B cell (primary cell): ENCODE measurements around the gene KCNQ2. TPM values are rescaled to one million over a fixed set of nuclear protein-coding genes. Genes with fewer than 3 reads are reported as not detected.

Source experiments
- ATAC-seq: fragments of 200-7000 bp; cut with Tn5 transposase; one replicate; pipeline ENCODE4 v1.10.0; 2021; ENCODE audit warnings: low read depth, mild to moderate bottlenecking, moderate number of reproducible peaks, moderate library complexity
- CTCF ChIA-PET: fragments of 350-600 bp; sonication (Branson Sonifier 250); formaldehyde crosslinking; loops from one replicate; lab custom pipeline; 2021; ENCODE audit warnings: antibody characterized with exemption, inconsistent platforms; lab: Charles Lee
- POLR2A ChIA-PET: fragments of 350-600 bp; sonication (Branson Sonifier 250); formaldehyde crosslinking; loops from one replicate; lab custom pipeline; 2021; ENCODE audit warnings: antibody characterized with exemption; lab: Charles Lee
- DNase-seq: peaks from one replicate; pipeline ENCODE4 v3.0.0; 2013
- H2AFZ ChIP-seq: 2 replicates; pipeline ENCODE4 v1.6.1; 2012; ENCODE audit warnings: mild to moderate bottlenecking, low read depth, low read length; ENCODE audit not compliant: insufficient read depth, poor library complexity, severe bottlenecking
- H3K27ac ChIP-seq, 2 donors: 1 replicate in 1 of 2; 2 replicates in 1 of 2; pipeline ENCODE4 v1.5.1; 2012 to 2013; ENCODE audit warnings: low read length in 2 of 2, mild to moderate bottlenecking in 2 of 2, moderate library complexity in 1 of 2
- H3K27me3 ChIP-seq, 4 experiments: fragments of 200-600 bp in 1 of 4; sonication (generic) in 1 of 4; replicated peaks in 1 of 4; 1 replicate in 2 of 4; 2 replicates in 2 of 4; pipeline versions ENCODE4 v1.6.1 to v1.7.0; 2013 to 2016; ENCODE audit warnings: low read length in 3 of 4, mild to moderate bottlenecking in 2 of 4, mixed read lengths in 1 of 4, moderate library complexity in 1 of 4; ENCODE audit not compliant: insufficient read depth in 4 of 4, control insufficient read depth in 3 of 4; ENCODE audit errors: control extremely low read depth in 1 of 4
- H3K36me3 ChIP-seq, 2 experiments: replicated peaks in 1 of 2; 1 replicate in 1 of 2; 2 replicates in 1 of 2; pipeline versions ENCODE4 v1.6.1 to v1.7.1; 2013; ENCODE audit warnings: low read length in 1 of 2; ENCODE audit not compliant: insufficient read depth in 2 of 2, control insufficient read depth in 1 of 2; ENCODE audit errors: control extremely low read depth in 1 of 2, extremely low read depth in 1 of 2
- H3K4me1 ChIP-seq, 2 donors: fragments of 200-600 bp in 1 of 2; sonication (generic) in 1 of 2; 1 replicate in 1 of 2; 2 replicates in 1 of 2; pipeline versions ENCODE4 v1.5.1 to v1.6.1; 2013 to 2017; ENCODE audit warnings: low read length in 2 of 2; ENCODE audit not compliant: control insufficient read depth in 2 of 2, insufficient read depth in 2 of 2
- H3K4me2 ChIP-seq: replicated peaks from 2 replicates; pipeline ENCODE3; 2012; ENCODE audit warnings: mild to moderate bottlenecking, low read depth, low read length; ENCODE audit not compliant: poor library complexity, severe bottlenecking
- H3K4me3 ChIP-seq, 5 experiments: fragments of 200-600 bp in 1 of 5; sonication (generic) in 1 of 5; 1 replicate in 3 of 5; 2 replicates in 2 of 5; pipeline versions ENCODE4 v1.5.1 to v1.7.0; 2011 to 2016; ENCODE audit warnings: low read length in 4 of 5, mild to moderate bottlenecking in 4 of 5, low read depth in 2 of 5, control low read depth in 1 of 5, moderate library complexity in 1 of 5; ENCODE audit not compliant: insufficient read depth in 1 of 5; ENCODE audit errors: control extremely low read depth in 1 of 5, extremely low read depth in 1 of 5
- H3K79me2 ChIP-seq: fragments of 200-600 bp; sonication (generic); one replicate; pipeline ENCODE4 v1.6.0; 2016; ENCODE audit warnings: low read length; ENCODE audit not compliant: control insufficient read depth, insufficient read depth
- H3K9ac ChIP-seq: fragments of 200-600 bp; sonication (generic); 2 replicates; pipeline ENCODE4 v1.6.1; 2017; ENCODE audit warnings: mild to moderate bottlenecking, low read length, moderate library complexity
- H3K9me3 ChIP-seq, 3 donors: one replicate each; pipeline versions ENCODE4 v1.6.1 to v1.7.1; 2013; ENCODE audit warnings: low read length in 2 of 3; ENCODE audit not compliant: control insufficient read depth in 2 of 3, insufficient read depth in 1 of 3; ENCODE audit errors: control extremely low read depth in 1 of 3
- H4K20me1 ChIP-seq: 2 replicates; pipeline ENCODE4 v1.6.0; 2012; ENCODE audit warnings: mild to moderate bottlenecking, low read length; ENCODE audit not compliant: insufficient read depth, control insufficient read depth, poor library complexity, severe bottlenecking
- H3K27ac Mint-ChIP-seq: one replicate; pipeline ENCODE4 v1.8.0; 2021; ENCODE audit warnings: mixed read lengths
- H3K27me3 Mint-ChIP-seq: one replicate; pipeline ENCODE4 v1.8.0; 2021; ENCODE audit warnings: mixed read lengths
- H3K4me1 Mint-ChIP-seq: one replicate; pipeline ENCODE4 v1.8.0; 2021; ENCODE audit warnings: mixed read lengths
- H3K4me3 Mint-ChIP-seq: one replicate; pipeline ENCODE4 v1.8.0; 2021; ENCODE audit warnings: mixed read lengths
- H3K9me3 Mint-ChIP-seq: one replicate; pipeline ENCODE4 v1.8.0; 2022; ENCODE audit warnings: mixed read lengths; ENCODE audit not compliant: insufficient read depth
- EZH2 ChIP-seq: IDR thresholded peaks from 2 replicates; pipeline ENCODE4 v1.6.1; 2012; ENCODE audit warnings: borderline replicate concordance, low read depth, mild to moderate bottlenecking, moderate library complexity, low read length; ENCODE audit not compliant: insufficient read depth, poor library complexity, severe bottlenecking
- WGBS: methylation state at CpG from one replicate; pipeline ENCODE4 v1.1.5; 2013; ENCODE audit warnings: missing lambda C conversion rate; ENCODE audit not compliant: insufficient coverage; 5-methylcytosine and 5-hydroxymethylcytosine counted together
- intact Hi-C: fragments of 100-400 bp; cut with micrococcal nuclease; formaldehyde crosslinking; loops from one replicate; pipeline ENCODE4 v1.10.0; 2022
- polyA plus RNA-seq: library from polyadenylated mRNA; depleted of rRNA; stranded (reverse); fragments of >200 nt; gene quantifications from 2 replicates; pipeline ENCODE4 v1.2.3, GENCODE V29; 2012
- total RNA-seq, 2 donors: library from RNA; stranded (reverse); fragments of 120-200 nt in 1 of 2; gene quantifications; 1 replicate in 1 of 2; 2 replicates in 1 of 2; pipeline versions ENCODE4 v1.2.3 to v1.2.4, GENCODE V29; 2013 to 2022
- TF ChIP-seq, protein P1 (sequence below): fragments of 200-600 bp; IDR thresholded peaks from one replicate; pipeline ENCODE4 v1.8.0; 2022; ENCODE audit warnings: antibody characterized with exemption, mild to moderate bottlenecking

KCNQ2 gene
- total and polyA plus RNA-seq, 2 donors (not counting 1 experiment from before 2014, with no cell fraction given) = 0.12 TPM; not detected in 1

- DNase-seq (peak; percentile 27), ATAC-seq (peak; percentile 34)
- H3K27me3 Mint-ChIP-seq = peaks cover 10% of the 10 kb centered on the region
- peak overlapping the region; percentile 6 for H3K4me3 Mint-ChIP-seq
- Histone ChIP-seq H3K9me3 (peaks cover 0 to 14% (median 0%) of the 10 kb centered on the region in 3 donors), H3K9ac (no peak overlapping the region), H3K27ac (no peak overlapping the region), H3K4me2 (peak overlapping the region; percentile 44), H4K20me1 (no peaks in the 10 kb centered on the region), H3K27me3 (peaks cover 0 to 34% (median 1%) of the 10 kb centered on the region in 4 experiments), H3K4me1 (peaks cover 10 to 27% of the 10 kb centered on the region in 2 donors), H3K4me3 (no peak overlapping the region), H3K79me2 (no peaks in the 10 kb centered on the region), H3K36me3 (no peaks in the 10 kb centered on the region), H2AFZ (no peak overlapping the region)
- intact Hi-C loops = no loop called here
- no peaks in the 10 kb centered on the region for H3K9me3 Mint-ChIP-seq
- ChIA-PET CTCF (interaction anchor here (0.5 to 1.3 kb wide), 2 partner anchors 8 to 595 kb away, joined by 3 to 5 read pairs; no protein-coding TSS in a partner anchor), POLR2A (no interaction called here)
- H3K4me1 Mint-ChIP-seq = peaks cover 15% of the 10 kb centered on the region
- no peak overlapping the region for H3K27ac Mint-ChIP-seq
- no peak for TF ChIP-seq EZH2
- TF ChIP-seq, protein P1, sequence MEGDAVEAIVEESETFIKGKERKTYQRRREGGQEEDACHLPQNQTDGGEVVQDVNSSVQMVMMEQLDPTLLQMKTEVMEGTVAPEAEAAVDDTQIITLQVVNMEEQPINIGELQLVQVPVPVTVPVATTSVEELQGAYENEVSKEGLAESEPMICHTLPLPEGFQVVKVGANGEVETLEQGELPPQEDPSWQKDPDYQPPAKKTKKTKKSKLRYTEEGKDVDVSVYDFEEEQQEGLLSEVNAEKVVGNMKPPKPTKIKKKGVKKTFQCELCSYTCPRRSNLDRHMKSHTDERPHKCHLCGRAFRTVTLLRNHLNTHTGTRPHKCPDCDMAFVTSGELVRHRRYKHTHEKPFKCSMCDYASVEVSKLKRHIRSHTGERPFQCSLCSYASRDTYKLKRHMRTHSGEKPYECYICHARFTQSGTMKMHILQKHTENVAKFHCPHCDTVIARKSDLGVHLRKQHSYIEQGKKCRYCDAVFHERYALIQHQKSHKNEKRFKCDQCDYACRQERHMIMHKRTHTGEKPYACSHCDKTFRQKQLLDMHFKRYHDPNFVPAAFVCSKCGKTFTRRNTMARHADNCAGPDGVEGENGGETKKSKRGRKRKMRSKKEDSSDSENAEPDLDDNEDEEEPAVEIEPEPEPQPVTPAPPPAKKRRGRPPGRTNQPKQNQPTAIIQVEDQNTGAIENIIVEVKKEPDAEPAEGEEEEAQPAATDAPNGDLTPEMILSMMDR = no peak
- 4% methylated on average over 20 of the region's 22 CpGs for WGBS
Observed at GRCh38 chr20:63441136-63442099, 31.0 kb downstream of the KCNQ2 start.
